Smooth muscle cell (in vitro differentiated cells): ENCODE results near the gene P2RX6. TPM values are rescaled to one million over a fixed set of nuclear protein-coding genes. Genes with fewer than 3 reads are reported as not detected.
"Not testable (repeated sequence)": the region's sequence is repeated elsewhere in the genome, so short reads cannot be mapped to it uniquely, and the experiment has no call there.

ENCODE experiments used
- DNase-seq: peaks from one replicate; lab custom pipeline; 2025; ENCODE audit not compliant: unreplicated experiment; lab: John Stamatoyannopoulos, UW
- H2AFZ ChIP-seq: fragments of 200-600 bp; sonication (generic); 2 replicates; pipeline ENCODE4 v1.6.0; 2016; ENCODE audit warnings: antibody characterized with exemption, low read depth, mild to moderate bottlenecking
- H3F3A ChIP-seq: fragments of 200-600 bp; sonication (generic); 2 replicates; pipeline ENCODE4 v1.6.0; 2017; ENCODE audit warnings: antibody characterized with exemption, low read depth
- H3K27ac ChIP-seq: fragments of 200-600 bp; sonication (generic); 2 replicates; pipeline ENCODE4 v1.5.1; 2016; ENCODE audit warnings: low read depth, mild to moderate bottlenecking
- H3K27me3 ChIP-seq: fragments of 200-600 bp; sonication (generic); 2 replicates; pipeline ENCODE4 v1.6.1; 2016; ENCODE audit warnings: low read depth, mild to moderate bottlenecking
- H3K36me3 ChIP-seq: fragments of 200-600 bp; sonication (generic); 2 replicates; pipeline ENCODE4 v1.5.1; 2016; ENCODE audit warnings: low read depth
- H3K4me1 ChIP-seq: fragments of 200-600 bp; sonication (generic); 2 replicates; pipeline ENCODE4 v1.5.1; 2016; ENCODE audit warnings: low read depth
- H3K4me2 ChIP-seq: fragments of 200-600 bp; sonication (generic); 2 replicates; pipeline ENCODE4 v1.6.0; 2016; ENCODE audit warnings: mild to moderate bottlenecking
- H3K4me3 ChIP-seq: fragments of 200-600 bp; sonication (generic); 2 replicates; pipeline ENCODE4 v1.5.1; 2016; ENCODE audit warnings: mild to moderate bottlenecking
- H3K79me2 ChIP-seq: fragments of 200-600 bp; sonication (generic); 2 replicates; pipeline ENCODE4 v1.6.0; 2016; ENCODE audit warnings: low read depth, mild to moderate bottlenecking
- H3K9ac ChIP-seq: fragments of 200-600 bp; sonication (generic); 2 replicates; pipeline ENCODE4 v1.6.0; 2016; ENCODE audit warnings: low read depth
- H3K9me3 ChIP-seq: fragments of 200-600 bp; sonication (generic); replicated peaks from 2 replicates; pipeline ENCODE4 v1.5.1; 2016; ENCODE audit warnings: low read depth
- H4K20me1 ChIP-seq: fragments of 200-600 bp; sonication (generic); 2 replicates; pipeline ENCODE4 v1.6.0; 2016; ENCODE audit warnings: low read depth
- CTCF ChIP-seq: fragments of 200-600 bp; sonication (generic); IDR thresholded peaks from 2 replicates; pipeline ENCODE4 v1.5.1; 2017; ENCODE audit warnings: borderline replicate concordance, mild to moderate bottlenecking, antibody characterized with exemption; ENCODE audit not compliant: insufficient read depth, poor library complexity, severe bottlenecking
- WGBS: methylation state at CpG from one replicate; pipeline ENCODE4 v1.1.7; 2016; ENCODE audit warnings: low lambda C conversion rate; 5-methylcytosine and 5-hydroxymethylcytosine counted together
- polyA plus RNA-seq: library from polyadenylated mRNA; unstranded; fragments of >200 nt; fragmentation: Nextera tagmentation; extraction: Ambion mirVana; gene quantifications from 2 replicates; pipeline ENCODE4 v1.2.1, GENCODE V29; 2016
- total RNA-seq: library from RNA; depleted of rRNA; stranded (reverse); fragments of >200 nt; gene quantifications from 2 replicates; pipeline ENCODE4 v1.2.3, GENCODE V29; 2014

Gene P2RX6
- total and polyA plus RNA-seq, 2 experiments from 2014 or later, result 0.13 to 1.2 TPM

DNA sequence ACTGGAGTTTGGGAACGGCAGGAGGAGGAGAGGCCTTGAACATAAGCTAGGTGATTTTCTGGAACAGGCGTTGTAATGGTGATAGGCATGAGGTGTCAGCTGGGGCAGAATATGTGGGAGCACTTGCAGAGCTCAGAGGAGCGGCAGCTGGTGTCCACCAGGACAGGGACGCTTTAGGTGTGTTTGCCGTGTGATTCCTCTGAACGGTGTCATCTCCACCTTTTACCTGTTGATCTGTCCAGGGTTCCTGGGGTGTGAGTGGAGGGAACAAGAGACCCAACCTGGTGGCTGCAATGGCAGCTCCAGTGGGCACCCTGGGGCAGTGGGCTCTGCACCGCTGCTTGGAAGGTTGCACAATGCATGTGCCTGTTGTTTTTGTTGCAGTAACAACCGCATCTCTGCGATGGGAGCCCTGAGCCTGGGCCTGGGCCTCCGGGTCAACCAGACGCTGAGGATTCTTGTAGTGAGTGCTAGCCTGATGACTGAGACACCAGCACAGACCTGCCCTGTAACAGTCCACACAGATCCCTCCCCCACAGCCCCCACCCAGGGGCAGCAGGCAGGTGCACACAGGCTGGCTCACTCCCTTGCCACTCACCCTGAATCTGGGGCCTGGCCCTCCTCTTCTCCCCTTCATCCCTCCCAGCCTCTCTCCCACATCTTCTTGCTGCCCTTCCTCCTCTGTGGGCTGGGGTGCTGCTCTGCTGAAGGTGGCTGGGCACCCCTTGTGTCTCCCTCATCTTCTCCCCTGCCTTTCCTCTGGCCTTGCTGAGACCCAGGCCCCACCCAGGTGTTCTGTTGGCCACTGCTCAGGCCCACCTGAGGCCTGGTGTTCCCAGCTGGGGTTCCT, 40.0 kb downstream of the P2RX6 start:
- H3K79me2 ChIP-seq, result no peaks in the 10 kb centered on the region
- no peak overlapping the region for H2AFZ ChIP-seq
- no peak overlapping the region for H3K4me2 ChIP-seq
- no peak for DNase-seq
- no peak for TF ChIP-seq CTCF
- no peaks in the 10 kb centered on the region for H3K36me3 ChIP-seq
- H4K20me1 ChIP-seq, result no peaks in the 10 kb centered on the region
- 89% methylated on average over 11 of the region's 11 CpGs for WGBS
- H3K27ac ChIP-seq, result no peak overlapping the region
- H3K9ac ChIP-seq, result no peak overlapping the region
- no peaks in the 10 kb centered on the region for H3K27me3 ChIP-seq
- H3K4me3 ChIP-seq, result no peak overlapping the region
- H3K9me3 ChIP-seq, result no peaks in the 10 kb centered on the region
- no peaks in the 10 kb centered on the region for H3F3A ChIP-seq
- no peaks in the 10 kb centered on the region for H3K4me1 ChIP-seq

DNA sequence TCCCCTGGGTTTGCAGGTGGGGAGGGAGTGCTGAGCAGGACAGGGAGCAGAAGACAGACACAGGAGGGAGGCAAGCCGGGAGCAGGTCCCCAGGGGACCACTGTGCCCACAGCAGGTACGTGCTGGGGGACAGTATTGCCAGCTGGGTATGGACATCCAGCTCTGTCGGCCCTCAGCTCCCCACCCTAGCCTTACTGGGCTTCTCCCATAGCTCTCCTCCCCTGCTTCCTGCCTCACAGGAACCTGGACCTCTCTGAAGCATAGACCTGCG, 40.5 kb downstream of the P2RX6 start:
- no peaks in the 10 kb centered on the region for H3K27me3 ChIP-seq
- no peaks in the 10 kb centered on the region for H3K9me3 ChIP-seq
- no peaks in the 10 kb centered on the region for H3F3A ChIP-seq
- no peak for TF ChIP-seq CTCF
- 68% methylated on average over 4 of the region's 4 CpGs for WGBS
- DNase-seq, result no peak
- no peak overlapping the region for H3K4me3 ChIP-seq
- H2AFZ ChIP-seq, result no peak overlapping the region
- no peak overlapping the region for H3K4me2 ChIP-seq
- no peaks in the 10 kb centered on the region for H4K20me1 ChIP-seq
- H3K36me3 ChIP-seq, result no peaks in the 10 kb centered on the region
- H3K9ac ChIP-seq, result no peak overlapping the region
- H3K4me1 ChIP-seq, result no peaks in the 10 kb centered on the region
- no peaks in the 10 kb centered on the region for H3K79me2 ChIP-seq
- H3K27ac ChIP-seq, result no peak overlapping the region

DNA sequence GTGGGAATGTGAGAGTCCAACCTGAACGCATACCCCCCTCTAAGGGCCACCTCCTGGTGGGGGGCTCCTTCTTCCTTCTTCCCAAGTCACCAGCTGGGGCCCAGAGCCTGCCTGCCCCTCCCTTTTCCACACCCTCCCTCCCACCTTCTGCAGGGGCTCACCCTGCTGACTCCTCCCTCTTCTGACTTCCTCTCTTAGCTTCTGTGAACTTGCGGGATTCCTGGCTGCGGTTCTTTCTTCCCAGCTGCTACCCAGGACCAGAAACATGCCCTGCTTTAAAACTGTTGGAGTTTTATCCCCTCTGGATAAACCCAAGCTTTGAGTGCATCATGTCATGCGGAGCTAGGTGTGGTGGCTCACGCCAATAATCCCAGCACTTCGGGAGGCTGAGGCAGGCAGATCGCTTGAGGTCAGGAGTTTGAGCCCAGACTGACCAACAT, 40.9 kb downstream of the P2RX6 start:
- Histone ChIP-seq H2AFZ (no peak overlapping the region), H3K36me3 (no peaks in the 10 kb centered on the region), H3F3A (no peaks in the 10 kb centered on the region), H3K4me2 (no peak overlapping the region), H3K9me3 (no peaks in the 10 kb centered on the region), H4K20me1 (no peaks in the 10 kb centered on the region), H3K9ac (no peak overlapping the region), H3K27ac (no peak overlapping the region), H3K4me3 (no peak overlapping the region), H3K4me1 (no peaks in the 10 kb centered on the region), H3K27me3 (no peaks in the 10 kb centered on the region), H3K79me2 (no peaks in the 10 kb centered on the region)
- no peak for TF ChIP-seq CTCF
- 58% methylated on average over 7 of the region's 7 CpGs for WGBS
- DNase-seq, result no peak

DNA sequence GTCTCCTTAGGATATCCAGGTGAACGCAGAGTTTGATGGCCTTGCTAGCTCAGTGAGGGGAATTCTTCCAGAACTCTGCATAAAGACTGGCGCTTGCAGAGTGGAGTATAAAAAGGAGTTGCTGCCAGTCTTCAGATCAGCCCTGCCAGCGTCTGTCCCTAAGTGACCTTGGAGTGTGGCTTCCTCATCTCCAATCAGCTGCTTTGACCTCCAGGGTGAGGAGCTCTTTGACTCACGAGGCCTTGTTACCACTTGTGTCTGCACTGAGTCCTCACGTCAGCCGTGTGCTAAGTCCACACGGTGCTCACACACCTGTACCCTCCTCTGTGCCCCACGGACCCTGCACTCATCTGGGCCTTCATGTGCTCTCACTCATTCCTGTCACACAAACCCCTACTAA, 45.4 kb downstream of the P2RX6 start:
- not testable (repeated sequence) for H3K9ac ChIP-seq, H3K27me3 ChIP-seq, DNase-seq, H2AFZ ChIP-seq, H3K4me2 ChIP-seq, H3K4me1 ChIP-seq, H3K36me3 ChIP-seq, H3K27ac ChIP-seq, H3K4me3 ChIP-seq, H3F3A ChIP-seq, H3K9me3 ChIP-seq, H4K20me1 ChIP-seq, H3K79me2 ChIP-seq
- 96% methylated on average over 7 of the region's 8 CpGs for WGBS

DNA sequence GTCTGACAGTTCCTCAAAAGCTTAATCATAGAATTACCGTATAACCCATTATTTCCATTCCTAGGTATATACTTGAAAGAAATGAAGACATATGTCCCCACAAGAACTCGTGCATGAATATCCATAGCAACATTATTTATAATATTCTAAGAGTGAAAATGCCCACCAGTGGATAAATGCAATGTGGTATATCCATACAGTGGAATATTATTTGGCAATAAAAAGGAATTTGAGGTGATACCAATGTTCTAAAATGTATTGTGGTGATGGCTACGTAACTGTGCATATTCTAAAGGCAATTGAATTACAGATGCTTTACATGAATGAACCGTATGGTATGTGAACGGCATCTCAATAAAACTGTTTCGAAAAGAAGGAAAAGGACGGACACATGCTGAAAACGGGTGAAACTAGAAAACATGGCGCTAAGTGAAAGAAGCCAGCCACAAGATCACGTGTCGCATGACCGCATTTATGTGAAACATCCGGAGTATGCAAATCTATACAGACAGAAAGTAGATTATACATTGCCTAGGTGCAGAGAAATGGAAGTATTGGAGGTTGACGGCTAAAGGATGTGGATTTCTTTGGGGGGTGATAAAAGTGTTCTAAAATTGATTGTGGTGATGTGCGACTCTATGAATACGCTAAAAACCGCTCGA, 46.8 kb downstream of the P2RX6 start:
- H3K79me2 ChIP-seq, H4K20me1 ChIP-seq, H3K4me1 ChIP-seq, H2AFZ ChIP-seq, H3K9me3 ChIP-seq, H3K4me3 ChIP-seq, H3K9ac ChIP-seq, H3K27me3 ChIP-seq, H3F3A ChIP-seq, DNase-seq, H3K4me2 ChIP-seq, H3K36me3 ChIP-seq, H3K27ac ChIP-seq: not testable (repeated sequence)
- 91% methylated on average over 18 of the region's 18 CpGs for WGBS

DNA sequence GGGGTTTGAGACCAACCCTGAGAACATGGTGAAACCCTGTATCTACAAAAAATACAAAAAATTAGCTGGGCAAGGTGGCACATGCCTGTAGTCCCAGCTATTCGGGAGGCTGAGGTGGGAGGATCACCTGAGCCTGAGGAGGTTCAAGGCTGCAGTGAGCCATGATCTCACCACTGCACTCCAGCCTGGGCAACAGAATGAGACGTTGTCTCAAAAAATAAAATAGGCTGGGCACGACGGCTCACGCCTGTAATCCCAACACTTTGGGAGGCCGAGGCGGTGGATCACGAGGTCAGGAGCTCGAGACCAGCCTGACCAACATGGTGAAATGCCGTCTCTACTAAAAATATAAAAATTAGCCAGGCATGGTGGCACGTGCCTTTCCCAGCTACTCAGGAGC, 49.5 kb downstream of the P2RX6 start:
- not testable (repeated sequence) for H3F3A ChIP-seq, DNase-seq, H3K9me3 ChIP-seq, H3K79me2 ChIP-seq, H3K4me3 ChIP-seq, H3K27ac ChIP-seq, H3K4me1 ChIP-seq, H2AFZ ChIP-seq, H3K27me3 ChIP-seq, H3K4me2 ChIP-seq, H4K20me1 ChIP-seq, H3K36me3 ChIP-seq, H3K9ac ChIP-seq
- 92% methylated on average over 11 of the region's 11 CpGs for WGBS
